HCT116 (cell line): ENCODE results near the gene CAV1. TPM values are rescaled to one million over a fixed set of nuclear protein-coding genes. Genes with fewer than 3 reads are reported as not detected.
A peak's percentile ranks its signal among the peaks of the same experiment; 100 is the strongest.

ENCODE experiments used
- ATAC-seq: fragments of 200-7000 bp; cut with Tn5 transposase; 2 replicates; pipeline ENCODE4 v1.9.1; 2020; ENCODE audit warnings: mild to moderate bottlenecking, moderate library complexity
- BruUV-seq: library from RNA; stranded (reverse); fragments of 400-500 nt; replicated peaks from 2 replicates; lab custom pipeline; 2021; lab: Mats Ljungman, UMichigan
- CTCF ChIA-PET: fragments of 300-600 bp; sonication (Branson Sonifier 250); formaldehyde crosslinking; loops from one replicate; lab custom pipeline; 2021; ENCODE audit warnings: antibody characterized with exemption; lab: Charles Lee
- POLR2A ChIA-PET: fragments of 300-600, 350-600 bp; sonication (Branson Sonifier 250); formaldehyde crosslinking; loops from one replicate; lab custom pipeline; 2021; ENCODE audit warnings: antibody characterized with exemption; lab: Charles Lee
- RAD21 ChIA-PET, 2 experiments: fragments of 300-600 bp; sonication (Branson Sonifier 250); formaldehyde crosslinking; loops; one replicate each; lab custom pipeline; 2023; ENCODE audit warnings: low total read pairs in 2 of 2; ENCODE audit not compliant: uncharacterized antibody in 2 of 2, unreplicated experiment in 2 of 2, low non-redundant PET in 1 of 2; lab: Charles Lee
- DNase-seq: peaks from one replicate; pipeline ENCODE4 v3.0.0-alpha.2; 2010; ENCODE audit warnings: low read depth, low spot score
- H2AFZ ChIP-seq: fragments of 200-600 bp; shearing (Covaris generic), sonication (generic); 2 replicates; pipeline ENCODE4 v1.6.1; 2017; ENCODE audit warnings: low read depth, mixed run types, mixed read lengths, antibody characterized with exemption, low read length; ENCODE audit not compliant: poor library complexity, severe bottlenecking
- H3K27ac ChIP-seq: 2 replicates; pipeline ENCODE4 v1.5.1; 2012; ENCODE audit warnings: low read depth, low read length
- H3K27me3 ChIP-seq: fragments of 200-600 bp; sonication (generic); 2 replicates; pipeline ENCODE4 v1.6.1; 2016; ENCODE audit warnings: mixed run types, low read length, mixed read lengths; ENCODE audit not compliant: insufficient read depth
- H3K36me3 ChIP-seq, 2 experiments: fragments of 200-500 bp in 1 of 2; fragments of 200-600 bp in 1 of 2; sonication (Bioruptor generic) in 1 of 2; sonication (generic) in 1 of 2; 2 replicates each; pipeline versions ENCODE4 v1.5.1 to v1.6.1; 2014 to 2016; ENCODE audit warnings: low read length in 2 of 2, inconsistent platforms in 1 of 2, mixed read lengths in 1 of 2, mixed run types in 1 of 2; ENCODE audit not compliant: insufficient read depth in 2 of 2, control insufficient read depth in 1 of 2
- H3K4me1 ChIP-seq, 2 experiments: fragments of 200-600 bp in 1 of 2; sonication (generic) in 1 of 2; 2 replicates each; pipeline versions ENCODE4 v1.5.1 to v1.6.1; 2012 to 2017; ENCODE audit warnings: low read length in 2 of 2, inconsistent platforms in 1 of 2, mild to moderate bottlenecking in 1 of 2, mixed read lengths in 1 of 2, mixed run types in 1 of 2, moderate library complexity in 1 of 2; ENCODE audit not compliant: insufficient read depth in 2 of 2, control insufficient read depth in 1 of 2
- H3K4me2 ChIP-seq: fragments of 200-600 bp; sonication (generic); 2 replicates; pipeline ENCODE4 v1.6.1; 2017; ENCODE audit warnings: mixed run types, low read length, mixed read lengths
- H3K4me3 ChIP-seq, 2 experiments: fragments of 200-600 bp in 1 of 2; sonication (generic) in 1 of 2; replicated peaks in 1 of 2; 2 replicates each; pipeline ENCODE4 v1.5.1; 2011 to 2016; ENCODE audit warnings: low read length in 2 of 2, control low read depth in 1 of 2, low read depth in 1 of 2, mild to moderate bottlenecking in 1 of 2, mixed read lengths in 1 of 2, mixed run types in 1 of 2
- H3K79me2 ChIP-seq: fragments of 200-600 bp; sonication (generic); 2 replicates; pipeline ENCODE4 v1.6.1; 2017; ENCODE audit warnings: mild to moderate bottlenecking, mixed run types, low read length, moderate library complexity, mixed read lengths; ENCODE audit not compliant: insufficient read depth
- H3K9ac ChIP-seq: fragments of 200-600 bp; sonication (generic); 2 replicates; pipeline ENCODE4 v1.6.1; 2016; ENCODE audit warnings: low read length, mixed read lengths
- H3K9me2 ChIP-seq: fragments of 200-600 bp; sonication (generic), shearing (Covaris generic); 2 replicates; pipeline ENCODE4 v1.6.1; 2017; ENCODE audit warnings: mixed run types, mild to moderate bottlenecking, moderate library complexity; ENCODE audit not compliant: insufficient read depth
- H3K9me3 ChIP-seq, 2 experiments: fragments of 200-500 bp in 1 of 2; fragments of 200-600 bp in 1 of 2; sonication (Bioruptor generic) in 1 of 2; sonication (generic) in 1 of 2; 2 replicates each; pipeline ENCODE4 v1.6.1; 2014 to 2017; ENCODE audit warnings: low read length in 2 of 2, mixed read lengths in 2 of 2, inconsistent platforms in 1 of 2, low read depth in 1 of 2, mild to moderate bottlenecking in 1 of 2, mixed run types in 1 of 2, moderate library complexity in 1 of 2; ENCODE audit not compliant: control insufficient read depth in 1 of 2, insufficient read depth in 1 of 2
- H4K20me1 ChIP-seq: fragments of 200-600 bp; sonication (generic), shearing (Covaris generic); 2 replicates; pipeline ENCODE4 v1.6.1; 2017; ENCODE audit warnings: mixed run types, mild to moderate bottlenecking, moderate library complexity; ENCODE audit not compliant: insufficient read depth
- CEBPB ChIP-seq: IDR thresholded peaks from 2 replicates; pipeline ENCODE4 v1.6.1; 2012; ENCODE audit warnings: low read depth
- EGR1 ChIP-seq: IDR thresholded peaks from 2 replicates; pipeline ENCODE4 v1.6.1; 2012; ENCODE audit warnings: low read depth
- ELF1 ChIP-seq: IDR thresholded peaks from 2 replicates; pipeline ENCODE4 v1.6.1; 2012; ENCODE audit warnings: low read depth, borderline replicate concordance
- EZH2 ChIP-seq: fragments of 200-600 bp; sonication (generic); IDR thresholded peaks from 2 replicates; pipeline ENCODE4 v1.6.1; 2017; ENCODE audit warnings: antibody characterized with exemption, mixed run types
- EZH2phosphoT487 ChIP-seq: fragments of 200-600 bp; IDR thresholded peaks from 2 replicates; pipeline ENCODE4 v1.6.1; 2018; ENCODE audit warnings: antibody characterized with exemption, borderline replicate concordance
- JUND ChIP-seq: IDR thresholded peaks from 2 replicates; pipeline ENCODE4 v1.6.1; 2012
- MAX ChIP-seq: IDR thresholded peaks from 2 replicates; pipeline ENCODE4 v1.6.1; 2012
- POLR2A ChIP-seq: IDR thresholded peaks from 2 replicates; pipeline ENCODE4 v1.7.0; 2011; ENCODE audit warnings: borderline replicate concordance; ENCODE audit not compliant: insufficient read depth, insufficient read length; ENCODE audit errors: extremely low read depth
- POLR2AphosphoS5 ChIP-seq: IDR thresholded peaks from 2 replicates; pipeline ENCODE4 v1.6.1; 2011; ENCODE audit warnings: mild to moderate bottlenecking, low read depth, low read length, moderate library complexity
- RAD21 ChIP-seq: IDR thresholded peaks from 2 replicates; pipeline ENCODE4 v1.6.1; 2012; ENCODE audit warnings: low read depth, mild to moderate bottlenecking
- SIN3A ChIP-seq: IDR thresholded peaks from 2 replicates; pipeline ENCODE4 v1.6.1; 2012; ENCODE audit warnings: low read depth
- SP1 ChIP-seq: IDR thresholded peaks from 2 replicates; pipeline ENCODE4 v1.6.1; 2012; ENCODE audit warnings: low read depth
- TCF7L2 ChIP-seq: IDR thresholded peaks from 2 replicates; pipeline ENCODE4 v1.7.0; 2011; ENCODE audit warnings: borderline replicate concordance, inconsistent platforms; ENCODE audit not compliant: insufficient read depth, insufficient read length; ENCODE audit errors: extremely low read depth
- YY1 ChIP-seq: IDR thresholded peaks from 2 replicates; pipeline ENCODE4 v1.6.1; 2011; ENCODE audit warnings: low read length, low read depth, moderate library complexity, mild to moderate bottlenecking; ENCODE audit not compliant: insufficient replicate concordance; ENCODE audit errors: extremely low read depth
- ZBTB33 ChIP-seq: IDR thresholded peaks from 2 replicates; pipeline ENCODE4 v1.6.1; 2011; ENCODE audit warnings: mild to moderate bottlenecking, low read length, moderate library complexity; ENCODE audit not compliant: insufficient replicate concordance; ENCODE audit errors: extremely low read depth
- ZFX ChIP-seq: fragments of 450-650 bp; IDR thresholded peaks from 2 replicates; pipeline ENCODE4 v1.6.1; 2017
- intact Hi-C: fragments of 100-400 bp; cut with micrococcal nuclease; formaldehyde crosslinking; loops from 2 replicates; pipeline ENCODE4 v1.10.0; 2022
- total RNA-seq: library from RNA; stranded (reverse); gene quantifications from one replicate; pipeline ENCODE4 v1.2.1, GENCODE V29; 2021; ENCODE audit not compliant: unreplicated experiment
- TF ChIP-seq, protein P1 (sequence below), 3 experiments: fragments of 200-600 bp in 1 of 3; sonication (generic) in 1 of 3; IDR thresholded peaks in 2 of 3; conservative IDR thresholded peaks in 1 of 3; 2 replicates each; pipeline ENCODE4 v1.5.1; 2012 to 2017; ENCODE audit warnings: low read depth in 2 of 3, low read length in 2 of 3, antibody characterized with exemption in 1 of 3, borderline replicate concordance in 1 of 3, control low read depth in 1 of 3, mild to moderate bottlenecking in 1 of 3, mixed read lengths in 1 of 3, mixed run types in 1 of 3, moderate library complexity in 1 of 3; ENCODE audit not compliant: insufficient read depth in 1 of 3
- TF ChIP-seq, protein P2 (sequence below): IDR thresholded peaks from 2 replicates; pipeline ENCODE4 v1.6.1; 2012; ENCODE audit warnings: low read depth

The CAV1 gene
- total RNA-seq, 1 experiment from 2014 or later, result 298 TPM

GRCh38 chr7:116521046-116521664, 3.7 kb upstream of the CAV1 start:
- TF ChIP-seq POLR2A (no peak), ZFX (no peak), JUND (no peak), EGR1 (no peak), CEBPB (no peak), SP1 (no peak), ZBTB33 (no peak), POLR2AphosphoS5 (no peak), SIN3A (no peak), MAX (no peak), EZH2 (no peak), EZH2phosphoT487 (no peak), ELF1 (no peak), RAD21 (no peak), TCF7L2 (no peak), YY1 (no peak)
- TF ChIP-seq, protein P1, sequence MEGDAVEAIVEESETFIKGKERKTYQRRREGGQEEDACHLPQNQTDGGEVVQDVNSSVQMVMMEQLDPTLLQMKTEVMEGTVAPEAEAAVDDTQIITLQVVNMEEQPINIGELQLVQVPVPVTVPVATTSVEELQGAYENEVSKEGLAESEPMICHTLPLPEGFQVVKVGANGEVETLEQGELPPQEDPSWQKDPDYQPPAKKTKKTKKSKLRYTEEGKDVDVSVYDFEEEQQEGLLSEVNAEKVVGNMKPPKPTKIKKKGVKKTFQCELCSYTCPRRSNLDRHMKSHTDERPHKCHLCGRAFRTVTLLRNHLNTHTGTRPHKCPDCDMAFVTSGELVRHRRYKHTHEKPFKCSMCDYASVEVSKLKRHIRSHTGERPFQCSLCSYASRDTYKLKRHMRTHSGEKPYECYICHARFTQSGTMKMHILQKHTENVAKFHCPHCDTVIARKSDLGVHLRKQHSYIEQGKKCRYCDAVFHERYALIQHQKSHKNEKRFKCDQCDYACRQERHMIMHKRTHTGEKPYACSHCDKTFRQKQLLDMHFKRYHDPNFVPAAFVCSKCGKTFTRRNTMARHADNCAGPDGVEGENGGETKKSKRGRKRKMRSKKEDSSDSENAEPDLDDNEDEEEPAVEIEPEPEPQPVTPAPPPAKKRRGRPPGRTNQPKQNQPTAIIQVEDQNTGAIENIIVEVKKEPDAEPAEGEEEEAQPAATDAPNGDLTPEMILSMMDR (IDR thresholded peaks at IDR 0.05 in 2 of 3, conservative IDR thresholded peaks at IDR 0.05 in 1 of 3; ENCODE audit: borderline replicate concordance in 1 of 3, insufficient read depth in 1 of 3, low read depth in 2 of 3, low read length in 2 of 3), result no peak
- TF ChIP-seq, protein P2, sequence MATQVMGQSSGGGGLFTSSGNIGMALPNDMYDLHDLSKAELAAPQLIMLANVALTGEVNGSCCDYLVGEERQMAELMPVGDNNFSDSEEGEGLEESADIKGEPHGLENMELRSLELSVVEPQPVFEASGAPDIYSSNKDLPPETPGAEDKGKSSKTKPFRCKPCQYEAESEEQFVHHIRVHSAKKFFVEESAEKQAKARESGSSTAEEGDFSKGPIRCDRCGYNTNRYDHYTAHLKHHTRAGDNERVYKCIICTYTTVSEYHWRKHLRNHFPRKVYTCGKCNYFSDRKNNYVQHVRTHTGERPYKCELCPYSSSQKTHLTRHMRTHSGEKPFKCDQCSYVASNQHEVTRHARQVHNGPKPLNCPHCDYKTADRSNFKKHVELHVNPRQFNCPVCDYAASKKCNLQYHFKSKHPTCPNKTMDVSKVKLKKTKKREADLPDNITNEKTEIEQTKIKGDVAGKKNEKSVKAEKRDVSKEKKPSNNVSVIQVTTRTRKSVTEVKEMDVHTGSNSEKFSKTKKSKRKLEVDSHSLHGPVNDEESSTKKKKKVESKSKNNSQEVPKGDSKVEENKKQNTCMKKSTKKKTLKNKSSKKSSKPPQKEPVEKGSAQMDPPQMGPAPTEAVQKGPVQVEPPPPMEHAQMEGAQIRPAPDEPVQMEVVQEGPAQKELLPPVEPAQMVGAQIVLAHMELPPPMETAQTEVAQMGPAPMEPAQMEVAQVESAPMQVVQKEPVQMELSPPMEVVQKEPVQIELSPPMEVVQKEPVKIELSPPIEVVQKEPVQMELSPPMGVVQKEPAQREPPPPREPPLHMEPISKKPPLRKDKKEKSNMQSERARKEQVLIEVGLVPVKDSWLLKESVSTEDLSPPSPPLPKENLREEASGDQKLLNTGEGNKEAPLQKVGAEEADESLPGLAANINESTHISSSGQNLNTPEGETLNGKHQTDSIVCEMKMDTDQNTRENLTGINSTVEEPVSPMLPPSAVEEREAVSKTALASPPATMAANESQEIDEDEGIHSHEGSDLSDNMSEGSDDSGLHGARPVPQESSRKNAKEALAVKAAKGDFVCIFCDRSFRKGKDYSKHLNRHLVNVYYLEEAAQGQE, result no peak
- TF ChIP-seq, all 23 proteins: peak for 0
- ChIA-PET RAD21 (no interaction called here), CTCF (no interaction called here), POLR2A (interaction anchor here (1.0 to 1.6 kb wide), 3 partner anchors 9 to 262 kb away, joined by 3 to 9 read pairs (median 5); no protein-coding TSS in a partner anchor)
- DNase-seq (no peak), ATAC-seq (no peak)
- no peaks in the 10 kb centered on the region for H3K9me2 ChIP-seq
- no peaks in the 10 kb centered on the region for H3K27me3 ChIP-seq
- peaks cover 32 to 84% of the 10 kb centered on the region in 2 experiments for H3K4me1 ChIP-seq
- H4K20me1 ChIP-seq, result no peaks in the 10 kb centered on the region
- peak overlapping the region; percentile 60 for H2AFZ ChIP-seq
- BruUV-seq, result no TSS peak
- no peaks in the 10 kb centered on the region for H3K9me3 ChIP-seq
- peak overlapping the region; percentile 100; the same call in 1 of the 2 replicates for H3K27ac ChIP-seq
- H3K36me3 ChIP-seq, result no peaks in the 10 kb centered on the region
- no peak overlapping the region for H3K4me3 ChIP-seq
- H3K4me2 ChIP-seq, result peak overlapping the region; percentile 99
- H3K9ac ChIP-seq, result peak overlapping the region; percentile 98; the same call in 1 of the 2 replicates
- H3K79me2 ChIP-seq, result peaks cover 14% of the 10 kb centered on the region
- intact Hi-C loops, result no loop called here
